CD4-positive, alpha-beta T cell treated with Interleukin-15 for 4 hours (primary cell): ENCODE data around the gene ATG4C.
"Not testable (repeated sequence)": the region's sequence is repeated elsewhere in the genome, so short reads cannot be mapped to it uniquely, and the experiment has no call there.

Experiments used
- DNase-seq: peaks from one replicate; pipeline ENCODE4 v3.0.0-alpha.2; 2020; ENCODE audit warnings: low spot score

ATG4C gene, protein sequence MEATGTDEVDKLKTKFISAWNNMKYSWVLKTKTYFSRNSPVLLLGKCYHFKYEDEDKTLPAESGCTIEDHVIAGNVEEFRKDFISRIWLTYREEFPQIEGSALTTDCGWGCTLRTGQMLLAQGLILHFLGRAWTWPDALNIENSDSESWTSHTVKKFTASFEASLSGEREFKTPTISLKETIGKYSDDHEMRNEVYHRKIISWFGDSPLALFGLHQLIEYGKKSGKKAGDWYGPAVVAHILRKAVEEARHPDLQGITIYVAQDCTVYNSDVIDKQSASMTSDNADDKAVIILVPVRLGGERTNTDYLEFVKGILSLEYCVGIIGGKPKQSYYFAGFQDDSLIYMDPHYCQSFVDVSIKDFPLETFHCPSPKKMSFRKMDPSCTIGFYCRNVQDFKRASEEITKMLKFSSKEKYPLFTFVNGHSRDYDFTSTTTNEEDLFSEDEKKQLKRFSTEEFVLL

DNA sequence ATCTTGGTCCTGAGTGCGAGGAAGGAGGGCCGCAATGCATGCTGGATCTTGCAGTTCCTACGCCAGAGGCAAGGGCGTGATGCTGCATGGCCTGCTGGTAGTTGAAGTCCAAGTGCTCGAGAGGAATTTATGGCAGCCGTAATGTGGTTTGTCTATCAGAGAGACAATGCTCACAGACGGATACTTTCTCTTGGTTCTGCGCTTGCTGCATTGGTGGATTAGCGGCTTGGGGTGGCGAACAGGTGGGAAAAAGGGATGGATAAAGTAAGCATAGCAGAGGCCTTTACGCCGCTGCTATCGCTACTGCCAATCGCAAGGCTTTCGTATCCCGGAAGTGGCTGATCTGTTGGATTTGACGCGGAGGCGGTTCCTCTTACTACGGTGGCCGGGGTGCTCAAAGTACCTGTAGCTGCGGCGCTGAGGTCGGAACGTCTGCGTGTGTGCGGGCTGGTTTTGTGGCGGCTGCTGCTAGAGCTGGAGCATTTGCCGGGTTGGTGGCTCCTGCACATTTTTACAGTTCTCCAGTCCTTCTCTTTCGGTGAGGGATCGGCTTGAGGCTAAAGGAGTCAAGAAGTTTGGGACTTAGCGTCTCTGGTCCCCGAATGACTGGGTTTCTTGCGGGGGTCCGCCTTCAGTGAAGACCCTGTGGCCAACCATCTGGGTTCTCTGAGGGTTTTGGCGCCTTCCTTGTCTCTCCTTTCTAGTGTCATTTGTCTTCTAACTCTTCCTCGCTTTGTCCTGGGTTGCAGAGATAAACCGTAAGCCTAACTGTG lies at the start of gene ATG4C:
TSS of gene ATG4C (plus strand) at position 397 of the 773 bp plus-strand sequence. CDS start 19,655 bp downstream, outside the sequence.
- DNase-seq: peak; percentile 93

DNA sequence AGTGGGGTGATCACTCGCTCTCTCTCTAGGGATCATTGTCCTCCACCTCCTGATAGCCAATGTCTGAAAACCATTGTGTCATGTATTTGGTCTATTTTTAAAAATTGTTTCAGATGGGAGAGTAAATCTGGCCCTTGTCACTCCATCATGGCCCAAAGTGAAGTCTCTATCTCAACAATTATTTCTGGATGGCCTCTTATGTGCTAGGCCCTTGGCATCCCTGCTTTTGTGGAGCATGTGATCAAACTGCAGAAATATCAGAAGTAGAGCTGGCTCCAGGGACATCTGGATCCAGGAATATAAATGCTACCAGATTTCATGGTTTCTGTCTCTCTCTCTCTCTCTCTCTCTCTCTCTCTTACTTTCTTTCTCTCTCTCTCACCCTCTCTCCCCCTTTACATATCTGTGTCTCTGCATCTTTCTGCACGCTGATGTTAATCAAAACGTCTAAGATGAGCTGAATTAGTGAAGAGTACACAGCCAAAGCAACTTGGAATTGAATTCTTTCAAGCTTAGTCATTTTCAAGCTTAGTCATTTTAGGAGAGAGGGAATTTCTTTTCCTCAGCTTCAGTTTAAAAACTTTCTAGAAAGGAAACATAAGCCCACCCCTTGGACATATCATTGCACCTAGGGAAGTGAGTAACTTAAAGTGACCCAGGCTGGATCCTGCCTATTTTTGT lies 48.3 kb upstream of the ATG4C start:
- DNase-seq: no peak

DNA sequence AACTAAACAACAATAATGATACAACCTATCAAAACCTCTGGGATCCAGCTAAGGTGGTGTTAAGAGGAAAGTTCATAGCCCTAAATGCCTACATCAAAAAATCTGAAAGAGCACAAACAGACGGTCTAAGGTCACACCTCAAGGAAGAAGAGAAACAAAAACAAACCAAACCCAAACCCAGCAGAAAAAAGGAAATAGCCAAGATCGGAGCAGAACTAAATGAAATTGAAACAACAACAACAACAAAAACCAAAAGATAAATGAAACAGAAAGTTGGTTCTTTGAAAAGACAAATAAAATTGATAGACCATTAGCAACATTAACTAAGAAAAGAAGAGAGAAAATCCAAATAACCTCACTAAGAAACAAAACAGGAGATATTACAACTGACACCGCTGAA lies 43.2 kb upstream of the ATG4C start:
- DNase-seq: not testable (repeated sequence)

DNA sequence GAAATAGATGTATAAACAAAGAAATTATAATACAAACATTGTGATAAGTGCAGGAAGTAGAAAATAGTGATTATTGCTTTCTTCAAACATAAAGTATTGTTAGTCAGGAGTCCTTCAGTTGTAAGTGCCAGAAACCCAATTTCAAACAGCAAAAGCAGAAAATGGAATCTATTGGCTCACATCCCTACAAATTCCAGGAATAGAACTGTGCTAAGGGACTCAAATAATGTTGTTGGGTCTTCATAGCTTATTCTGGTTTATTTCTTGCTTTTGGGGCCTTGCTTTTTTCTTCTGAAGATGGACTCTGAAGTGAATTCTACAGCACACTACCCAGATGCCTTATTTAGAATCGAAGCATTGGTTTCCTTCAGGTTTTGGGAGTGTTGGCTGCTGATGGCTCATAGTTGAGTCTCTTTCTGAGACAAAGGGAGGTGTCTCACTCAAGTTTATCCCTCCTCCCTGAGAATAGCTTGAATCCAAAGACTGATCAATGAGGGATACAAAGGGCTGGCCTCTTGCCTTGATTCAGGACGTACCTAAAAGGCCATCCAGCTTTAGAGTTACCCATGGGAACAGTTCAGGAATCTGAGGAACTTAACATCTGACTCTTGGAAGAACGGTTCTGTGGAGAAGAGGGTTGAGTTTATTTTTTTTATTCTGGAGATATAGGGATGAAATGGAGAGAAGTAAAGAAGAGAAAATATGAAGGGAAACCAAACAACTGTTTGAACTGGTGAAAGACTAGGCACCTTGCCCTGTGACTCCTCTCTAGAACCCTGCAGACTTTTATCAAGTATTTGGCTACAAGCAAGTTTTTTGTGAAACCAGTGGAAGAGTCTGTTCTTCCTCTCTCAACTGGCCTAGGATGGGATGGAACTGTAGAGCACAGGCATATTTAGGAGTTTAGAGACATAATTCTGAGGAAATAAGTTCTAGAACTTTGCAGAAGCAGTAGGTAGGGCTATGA lies 39.0 kb upstream of the ATG4C start:
- DNase-seq: no peak

DNA sequence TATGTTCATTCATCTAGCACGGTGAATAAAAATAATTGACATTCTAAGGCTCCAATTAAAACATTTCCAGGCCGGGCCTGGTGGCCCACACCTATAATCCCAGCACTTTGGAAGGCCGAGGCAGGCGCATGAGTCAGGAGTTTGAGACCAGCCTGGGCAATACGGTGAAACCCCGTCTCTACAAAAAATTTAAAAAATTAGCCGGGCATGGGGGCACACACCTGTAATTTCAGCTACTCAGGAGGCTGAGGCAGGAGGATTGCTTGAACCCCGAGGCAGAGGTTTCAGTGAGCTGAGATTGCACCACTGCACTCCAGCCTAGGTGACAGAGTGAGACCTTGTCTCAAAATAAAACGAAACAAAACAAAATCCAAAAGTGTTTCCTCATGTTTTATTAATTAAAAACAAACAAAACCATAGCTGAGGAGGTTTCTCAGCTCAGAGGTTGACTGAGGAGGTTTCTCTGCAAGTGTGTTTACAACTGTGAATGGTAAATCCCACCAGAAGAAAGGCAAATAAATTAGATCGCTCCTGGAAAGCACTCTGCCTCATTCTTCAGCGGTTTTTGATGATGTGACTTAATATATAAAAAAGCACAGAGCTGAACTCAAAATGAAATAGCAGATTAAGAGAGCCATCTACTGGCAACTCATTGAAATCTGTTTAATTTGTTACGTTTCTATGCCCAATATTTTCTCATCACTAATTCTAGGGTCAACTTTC lies 37.7 kb upstream of the ATG4C start:
- peak; percentile 30 for DNase-seq

DNA sequence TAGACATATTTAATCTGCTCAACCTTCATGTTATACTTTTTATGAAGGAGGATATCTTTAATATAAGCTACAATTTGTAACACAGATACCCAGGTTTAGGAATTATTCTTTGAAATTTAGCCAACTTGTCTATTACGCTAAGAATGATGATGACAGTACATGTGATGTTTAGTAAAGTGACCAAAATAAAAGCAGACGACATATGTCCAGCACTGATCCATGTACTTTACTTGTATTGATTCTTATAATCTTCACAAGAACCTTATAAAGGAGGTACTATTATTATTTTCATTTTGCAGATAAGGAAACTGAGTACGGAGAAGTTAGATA lies 37.2 kb upstream of the ATG4C start:
- no peak for DNase-seq

DNA sequence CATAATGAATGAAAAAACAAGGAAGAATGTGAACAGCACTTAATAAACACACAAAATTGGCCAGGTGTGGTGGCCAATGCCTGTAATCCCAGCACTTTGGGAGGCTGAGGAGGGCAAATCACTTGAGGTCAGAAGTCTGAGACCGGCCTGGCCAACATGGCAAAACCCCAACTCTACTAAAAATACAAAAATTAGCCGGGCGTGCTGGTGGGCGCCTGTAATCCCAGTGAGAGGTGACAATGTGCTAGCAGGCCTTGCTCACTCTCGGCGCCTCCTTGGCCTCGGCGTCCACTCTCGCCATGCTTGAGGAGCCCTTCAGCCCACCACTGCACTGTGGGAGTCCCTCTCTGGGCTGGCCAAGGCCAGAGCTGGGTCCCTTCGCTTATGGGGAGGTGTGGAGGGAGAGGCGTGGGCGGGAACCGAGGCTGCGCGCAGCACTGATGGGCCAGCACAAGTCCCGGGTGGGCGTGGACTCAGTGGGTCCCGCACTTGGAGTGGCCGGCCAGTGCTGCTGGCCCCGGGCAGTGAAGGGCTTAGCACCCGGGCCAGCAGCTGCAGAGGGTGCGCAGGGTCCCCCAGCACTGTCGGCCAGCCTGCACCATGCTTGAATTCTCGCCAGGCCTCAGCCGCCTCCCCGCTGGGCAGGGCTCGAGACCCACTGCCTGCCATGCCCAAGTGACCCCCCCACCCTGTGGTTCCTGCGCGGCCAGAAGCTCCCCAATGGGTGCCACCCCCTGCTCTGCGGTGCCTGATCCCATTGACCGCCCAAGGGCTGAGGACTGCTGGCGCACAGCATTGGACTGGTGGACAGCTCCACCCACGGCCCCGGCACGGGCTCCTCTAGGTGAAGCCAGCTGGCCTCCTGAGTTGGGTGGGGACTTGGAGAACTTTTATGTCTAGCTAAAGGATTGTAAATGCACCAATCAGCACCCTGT lies 30.6 kb upstream of the ATG4C start:
- DNase-seq: no peak

DNA sequence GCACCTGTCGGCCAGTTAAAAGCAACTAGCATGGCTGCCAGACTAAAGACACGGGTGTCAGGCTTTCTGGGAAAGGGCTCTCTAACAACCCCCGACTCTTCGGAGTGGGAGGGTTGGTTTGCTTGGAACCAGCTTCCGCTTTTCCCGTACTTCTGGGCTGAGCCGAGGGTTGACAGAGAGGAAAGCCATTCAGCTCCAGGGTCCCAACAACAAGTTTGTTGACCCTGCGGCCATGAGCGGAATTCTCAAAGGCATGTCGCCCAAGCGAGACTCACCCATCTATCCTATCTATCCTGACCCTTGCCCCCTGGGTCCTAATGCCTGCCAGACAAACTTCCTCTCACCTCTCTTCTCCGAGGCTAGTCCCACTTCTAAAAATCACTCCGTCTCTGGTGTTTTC lies 29.0 kb upstream of the ATG4C start:
- not testable (repeated sequence) for DNase-seq

DNA sequence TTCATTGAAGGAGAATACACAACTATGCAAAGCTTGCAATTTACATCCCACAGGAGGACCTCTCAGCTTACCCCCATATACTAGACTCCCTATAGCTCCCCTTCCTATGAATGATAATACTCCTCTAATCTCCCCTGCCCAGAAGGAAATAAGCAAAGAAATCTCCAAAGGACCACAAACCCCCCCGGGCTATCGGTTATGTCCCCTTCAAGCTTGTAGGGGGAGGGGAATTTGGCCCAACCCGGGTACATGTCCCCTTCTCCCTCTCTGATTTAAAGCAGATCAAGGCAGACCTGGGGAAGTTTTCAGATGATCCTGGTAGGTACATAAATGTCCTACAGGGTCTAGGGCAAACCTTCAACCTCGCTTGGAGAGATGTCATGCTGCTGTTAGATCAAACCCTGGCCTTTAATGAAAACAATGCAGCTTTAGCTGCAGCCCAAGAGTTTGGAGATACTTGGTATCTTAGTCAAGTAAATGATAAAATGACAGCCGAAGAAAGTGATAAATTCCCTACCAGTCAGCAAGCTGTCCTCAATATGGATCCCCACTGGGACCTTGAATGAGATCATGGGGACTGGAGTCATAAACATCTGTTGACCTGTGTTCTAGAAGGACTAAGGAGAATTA lies 27.6 kb upstream of the ATG4C start:
- not testable (repeated sequence) for DNase-seq

DNA sequence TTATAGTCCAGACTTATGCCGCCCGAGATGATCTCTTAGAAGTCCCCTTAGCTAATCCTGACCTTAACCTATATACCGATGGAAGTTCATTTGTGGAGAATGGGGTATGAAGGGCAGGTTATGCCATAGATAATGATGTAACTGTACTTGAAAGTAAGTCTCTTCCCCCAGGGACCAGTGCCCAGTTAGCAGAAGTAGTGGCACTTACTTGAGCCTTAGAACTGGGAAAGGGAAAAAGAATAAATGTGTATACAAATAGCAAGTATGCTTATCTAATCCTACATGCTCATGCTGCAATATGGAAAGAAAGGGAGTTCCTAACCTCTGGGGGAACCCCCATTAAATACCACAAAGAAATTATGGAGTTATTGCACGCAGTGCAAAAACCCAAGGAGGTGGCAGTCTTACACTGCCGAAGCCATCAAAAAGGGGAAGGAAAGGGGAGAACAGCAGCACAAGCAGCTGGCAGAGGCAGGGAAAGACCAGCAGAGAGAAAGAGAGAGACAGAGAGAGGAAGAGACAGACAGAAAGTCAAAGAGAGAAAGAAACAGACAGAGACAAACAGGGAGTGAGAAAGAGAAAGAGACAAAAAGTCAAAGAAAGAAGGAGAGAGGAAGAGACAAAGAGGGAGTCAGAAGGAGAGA lies 24.6 kb upstream of the ATG4C start:
- not testable (repeated sequence) for DNase-seq

DNA sequence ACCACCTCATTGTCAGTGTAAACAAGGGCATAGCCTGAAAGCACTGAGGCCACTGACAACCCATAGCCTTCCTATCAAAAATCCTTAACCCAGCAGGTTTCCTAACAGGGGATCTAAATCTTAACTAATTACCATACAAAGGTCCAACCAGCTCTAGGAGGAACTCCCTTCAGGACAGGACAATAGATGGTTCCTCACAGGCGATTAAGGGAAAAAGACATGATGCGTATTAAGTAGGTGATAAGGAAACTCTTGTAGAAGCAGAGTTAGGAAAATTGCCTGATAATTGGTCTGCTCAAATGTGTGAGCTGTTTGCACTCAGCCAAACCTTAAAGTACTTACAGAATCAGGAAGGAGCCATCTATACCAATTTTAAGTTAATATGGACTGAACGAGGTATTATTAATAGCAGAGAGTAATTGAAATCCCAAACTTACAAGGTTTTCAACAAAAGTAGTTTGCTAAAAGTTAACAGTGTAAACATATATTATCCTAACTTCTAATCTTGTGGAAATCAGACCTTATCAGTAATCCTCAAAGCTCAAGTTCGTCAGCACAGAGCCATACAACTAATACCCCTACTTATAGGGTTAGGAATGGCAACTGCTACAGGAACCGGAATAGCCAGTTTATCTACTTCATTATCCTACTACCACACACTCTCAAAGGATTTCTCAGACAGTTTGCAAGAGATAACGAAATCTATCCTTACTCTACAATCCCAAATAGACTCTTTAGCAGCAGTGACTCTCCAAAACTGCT lies 23.7 kb upstream of the ATG4C start:
- DNase-seq: not testable (repeated sequence)

DNA sequence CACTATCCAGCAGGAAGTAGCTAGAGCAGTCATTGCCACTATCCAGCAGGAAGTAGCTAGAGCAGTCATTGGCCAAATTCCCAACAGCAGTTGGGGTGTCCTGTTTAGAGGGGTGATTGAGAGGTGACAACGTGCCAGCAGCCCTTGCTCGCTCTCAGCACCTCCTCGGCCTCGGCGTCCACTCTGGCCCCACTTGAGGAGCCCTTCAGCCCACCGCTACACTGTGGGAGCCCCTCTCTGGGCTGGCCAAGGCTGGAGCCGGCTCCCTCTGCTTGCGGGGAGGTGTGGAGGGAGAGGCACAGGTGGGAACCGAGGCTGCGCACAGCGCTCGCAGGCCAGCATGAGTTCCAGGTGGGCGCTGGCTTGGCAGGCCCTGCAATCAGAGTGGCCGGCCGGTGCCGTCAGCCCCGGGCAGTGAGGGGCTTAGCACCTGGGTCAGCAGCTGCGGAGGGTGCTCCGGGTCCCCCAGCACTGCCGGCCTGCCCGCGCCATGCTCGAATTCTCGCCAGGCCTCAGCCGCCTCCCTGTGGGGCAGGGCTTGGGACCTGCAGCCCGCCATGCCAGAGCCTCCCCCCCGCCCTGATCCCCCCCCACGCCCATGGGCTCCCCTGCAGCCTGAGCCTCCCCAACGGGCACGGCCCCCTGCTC lies 22.6 kb upstream of the ATG4C start:
- not testable (repeated sequence) for DNase-seq

DNA sequence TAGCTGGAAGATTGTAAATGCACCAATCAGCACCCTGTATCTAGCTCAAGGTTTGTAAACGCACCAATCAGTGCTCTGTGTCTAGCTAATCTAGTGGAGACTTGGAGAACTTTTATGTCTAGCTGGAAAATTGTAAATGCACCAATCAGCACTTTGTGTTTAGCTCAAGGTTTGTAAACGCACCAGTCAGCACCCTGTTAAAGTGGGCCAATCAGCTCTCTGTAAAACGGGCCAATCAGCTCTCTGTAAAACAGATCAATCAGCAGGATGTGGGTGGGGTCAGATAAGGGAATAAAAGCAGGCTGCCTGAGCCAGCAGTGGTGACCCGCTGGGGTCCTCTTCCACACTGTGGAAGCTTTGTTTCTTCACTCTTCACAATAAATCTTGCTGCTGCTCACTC lies 21.9 kb upstream of the ATG4C start:
- not testable (repeated sequence) for DNase-seq

DNA sequence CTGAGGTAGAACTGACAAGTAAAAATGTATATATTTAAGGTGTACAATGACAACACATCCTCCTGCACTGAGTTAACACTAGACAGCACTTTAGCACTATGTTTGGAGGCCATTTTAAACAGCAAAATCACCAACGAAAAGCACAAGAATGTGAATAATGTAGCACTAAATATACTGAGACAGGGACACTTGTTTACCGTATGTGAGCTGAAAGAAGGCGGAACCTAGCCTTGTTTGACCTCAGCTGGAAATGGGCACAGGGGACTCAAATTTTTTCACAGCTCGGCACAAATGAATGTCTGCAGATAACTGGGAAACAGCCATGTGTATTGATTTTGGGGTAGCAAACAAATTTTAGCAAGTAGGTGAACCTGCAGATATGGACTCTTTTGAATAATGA lies 18.0 kb upstream of the ATG4C start:
- no peak for DNase-seq

DNA sequence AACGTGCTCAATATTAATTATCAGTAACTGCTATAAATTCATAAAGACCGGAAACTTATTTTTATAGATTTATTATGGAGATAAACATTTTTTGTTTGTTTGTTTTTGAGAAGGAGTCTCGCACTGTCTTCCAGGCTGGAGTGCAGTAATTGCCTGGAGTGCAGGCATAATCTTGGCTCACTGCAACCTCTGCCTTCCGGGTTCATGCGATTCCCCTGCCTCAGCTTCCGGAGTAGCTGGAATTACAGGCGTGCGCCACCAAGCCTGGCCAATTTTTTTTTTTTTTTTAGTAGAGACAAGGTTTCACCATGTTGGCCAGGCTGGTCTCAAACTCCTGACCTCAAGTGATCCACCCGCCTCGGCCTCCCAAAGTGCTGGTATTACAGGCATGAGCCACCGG lies 15.4 kb upstream of the ATG4C start:
- DNase-seq: not testable (repeated sequence)

DNA sequence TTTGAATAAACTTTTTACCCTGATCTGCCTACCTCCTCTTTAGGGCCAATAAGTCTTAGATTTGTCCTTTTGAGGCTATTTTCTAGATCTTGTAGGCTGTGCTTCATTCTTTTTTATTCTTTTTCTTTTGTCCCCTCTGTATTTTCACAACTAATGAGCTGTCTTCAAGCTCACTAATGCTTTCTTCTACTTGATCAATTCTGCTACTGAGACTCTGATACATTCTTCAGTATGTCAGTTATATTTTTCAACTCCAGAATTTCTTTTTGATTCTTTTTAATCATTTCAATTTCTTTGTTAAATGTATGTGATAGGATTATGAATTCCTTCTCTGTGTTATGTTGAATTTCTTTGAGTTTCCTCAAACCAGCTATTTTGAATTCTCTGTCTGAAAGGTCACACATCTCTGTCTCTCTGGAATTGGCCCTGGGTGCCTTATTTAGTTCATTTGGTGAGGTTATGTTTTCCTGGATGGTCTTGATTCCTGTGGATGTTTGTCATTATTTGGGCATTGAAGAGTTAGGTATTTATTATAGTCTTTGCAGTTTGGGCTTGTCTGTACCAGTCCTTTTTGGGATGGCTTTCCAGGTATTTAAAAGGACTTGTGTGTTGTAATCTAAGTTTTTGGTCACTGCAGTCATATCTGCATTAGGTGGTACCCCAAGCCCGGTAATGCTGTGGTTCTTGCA lies 11.2 kb upstream of the ATG4C start:
- DNase-seq: no peak

DNA sequence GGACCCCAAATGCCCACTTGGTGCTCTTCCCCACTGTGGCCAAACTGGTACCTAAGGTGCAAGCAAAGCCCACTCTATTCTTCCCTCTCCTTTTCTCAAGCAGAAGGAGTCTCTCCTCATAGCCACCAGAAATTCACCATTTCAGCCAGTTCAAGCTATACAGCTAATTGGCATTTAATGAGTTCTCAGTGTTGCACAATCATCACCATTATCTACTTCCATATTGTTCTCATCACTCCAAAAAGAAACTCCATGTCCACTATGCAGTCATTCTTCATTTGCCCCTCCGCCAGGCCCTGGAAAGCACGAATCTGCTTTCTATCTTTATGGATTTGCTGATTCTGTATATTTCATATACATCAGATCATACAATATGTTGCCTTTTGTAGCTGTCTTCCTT lies 9.9 kb upstream of the ATG4C start:
- no peak for DNase-seq
